A549 (cell line): ENCODE data around the gene ELANE. TPM values are rescaled to one million over a fixed set of nuclear protein-coding genes. Genes with fewer than 3 reads are reported as not detected.

Source experiments
- ATAC-seq, 2 experiments: fragments of 200-7000 bp in 1 of 2; fragments of >200 bp in 1 of 2; cut with Nextera tagmentation in 1 of 2; cut with Tn5 transposase in 1 of 2; 3 replicates each; pipeline versions ENCODE4 v1.8.0 to v1.9.1; 2018 to 2020; ENCODE audit warnings: mild to moderate bottlenecking in 1 of 2, moderate library complexity in 1 of 2
- CTCF ChIA-PET: fragments of 300-600 bp; sonication (Branson Sonifier 250); formaldehyde crosslinking; extraction: SDS; loops from one replicate; lab custom pipeline; 2021; ENCODE audit warnings: antibody characterized with exemption, inconsistent platforms; lab: Yijun Ruan, JAX
- POLR2A ChIA-PET: fragments of 350-600 bp; formaldehyde crosslinking; extraction: SDS; loops from one replicate; lab custom pipeline; 2021; ENCODE audit warnings: antibody characterized with exemption, inconsistent platforms; lab: Yijun Ruan, JAX
- DNase-seq, 2 experiments: peaks; one replicate each; pipeline versions ENCODE4 v3.0.0 to v3.0.0-alpha.2; 2011 to 2016; ENCODE audit warnings: low read depth in 1 of 2, low spot score in 1 of 2
- FAIRE-seq: peaks from 2 replicates; lab custom pipeline; 2011; peaks lifted over from hg19 to GRCh38; lab: Jason Lieb, UNC
- H3K27ac ChIP-seq, 2 experiments: fragments of >200 bp; sonication (Bioruptor Twin); formaldehyde crosslinking; 3 replicates each; pipeline ENCODE4 v1.5.1; 2016 to 2017
- H3K4me1 ChIP-seq: fragments of >200 bp; sonication (Bioruptor Twin); formaldehyde crosslinking; 3 replicates; pipeline ENCODE4 v1.6.1; 2016
- H3K4me2 ChIP-seq: fragments of >200 bp; sonication (Bioruptor Twin); formaldehyde crosslinking; 3 replicates; pipeline ENCODE4 v1.6.1; 2016
- H3K4me3 ChIP-seq: fragments of >200 bp; sonication (Bioruptor Twin); formaldehyde crosslinking; 3 replicates; pipeline ENCODE4 v1.5.1; 2016
- H3K9me3 ChIP-seq: fragments of >200 bp; sonication (Bioruptor Twin); formaldehyde crosslinking; 3 replicates; pipeline ENCODE4 v1.6.1; 2016
- CBX8 ChIP-seq: fragments of 200-600 bp; sonication (generic); IDR thresholded peaks from 2 replicates; pipeline ENCODE4 v1.6.1; 2016
- CEBPB ChIP-seq, 2 experiments: fragments of >200 bp in 1 of 2; sonication (Bioruptor Twin) in 1 of 2; formaldehyde crosslinking in 1 of 2; IDR thresholded peaks; 2 replicates each; pipeline ENCODE4 v1.6.1; 2012 to 2016
- CHD4 ChIP-seq: fragments of 200-600 bp; sonication (generic); IDR thresholded peaks from 2 replicates; pipeline ENCODE4 v1.6.1; 2016; ENCODE audit warnings: antibody characterized with exemption, mild to moderate bottlenecking, borderline replicate concordance
- EHF ChIP-seq: fragments of 250-450 bp; sonication (Bioruptor Pico); IDR thresholded peaks from 2 replicates; pipeline ENCODE4 v1.5.0; 2020; ENCODE audit warnings: mild to moderate bottlenecking
- EHMT2 ChIP-seq: fragments of 200-600 bp; sonication (generic); IDR thresholded peaks from 2 replicates; pipeline ENCODE4 v1.6.1; 2016; ENCODE audit warnings: antibody characterized with exemption, low read depth, mild to moderate bottlenecking, moderate library complexity
- ESRRA ChIP-seq: fragments of 150-350 bp; IDR thresholded peaks from 2 replicates; pipeline ENCODE4 v1.6.1; 2014; ENCODE audit warnings: mild to moderate bottlenecking, low read length, borderline replicate concordance
- FOSB ChIP-seq: fragments of 250-450 bp; sonication (Bioruptor Pico); IDR thresholded peaks from 2 replicates; pipeline ENCODE4 v1.5.0; 2020; ENCODE audit warnings: mild to moderate bottlenecking, moderate library complexity
- GATA3 ChIP-seq: IDR thresholded peaks from 2 replicates; pipeline ENCODE4 v1.6.1; 2012; ENCODE audit warnings: borderline replicate concordance
- HEYL ChIP-seq: fragments of 250-450 bp; sonication (Bioruptor Pico); IDR thresholded peaks from 2 replicates; pipeline ENCODE4 v1.8.0; 2021; ENCODE audit warnings: mild to moderate bottlenecking, moderate library complexity
- HOXA7 ChIP-seq: fragments of 250-450 bp; sonication (Bioruptor Pico); IDR thresholded peaks from 2 replicates; pipeline ENCODE4 v1.5.0; 2020; ENCODE audit warnings: mild to moderate bottlenecking, moderate library complexity
- JUN ChIP-seq, 2 experiments: fragments of >200 bp; sonication (Bioruptor Twin); formaldehyde crosslinking; IDR thresholded peaks; 2 replicates in 1 of 2; 3 replicates in 1 of 2; pipeline ENCODE4 v1.6.1; 2016 to 2017
- JUNB ChIP-seq: fragments of >200 bp; sonication (Bioruptor Twin); formaldehyde crosslinking; IDR thresholded peaks from 2 replicates; pipeline ENCODE4 v1.6.1; 2016
- KDM1A ChIP-seq: fragments of 200-600 bp; sonication (generic); IDR thresholded peaks from 2 replicates; pipeline ENCODE4 v1.6.1; 2016; ENCODE audit warnings: low read depth, mild to moderate bottlenecking
- MAFK ChIP-seq: fragments of 450-650 bp; IDR thresholded peaks from 2 replicates; pipeline ENCODE4 v1.6.1; 2014; ENCODE audit not compliant: partially characterized antibody
- MAZ ChIP-seq: fragments of 150-350 bp; IDR thresholded peaks from 2 replicates; pipeline ENCODE4 v1.6.1; 2014; ENCODE audit warnings: antibody characterized with exemption, low read depth, low read length, borderline replicate concordance
- MYC ChIP-seq: IDR thresholded peaks from 2 replicates; pipeline ENCODE4 v1.6.1; 2012; ENCODE audit warnings: mild to moderate bottlenecking, inconsistent platforms, low read length, improper control_type of control experiment, borderline replicate concordance
- NFE2L2 ChIP-seq: fragments of 150-350 bp; conservative IDR thresholded peaks from 2 replicates; pipeline ENCODE4 v1.6.1; 2014; ENCODE audit warnings: low read length
- RAD21 ChIP-seq, 2 experiments: fragments of >200 bp in 1 of 2; sonication (Bioruptor Twin) in 1 of 2; formaldehyde crosslinking in 1 of 2; IDR thresholded peaks in 1 of 2; conservative IDR thresholded peaks in 1 of 2; 2 replicates in 1 of 2; 3 replicates in 1 of 2; pipeline ENCODE4 v1.6.1; 2012 to 2018; ENCODE audit warnings: inconsistent platforms in 1 of 2
- RARB ChIP-seq: fragments of 250-450 bp; sonication (Bioruptor Pico); IDR thresholded peaks from 2 replicates; pipeline ENCODE4 v1.8.0; 2021; ENCODE audit warnings: mild to moderate bottlenecking, moderate library complexity
- RNF2 ChIP-seq: fragments of 200-600 bp; sonication (generic); IDR thresholded peaks from 2 replicates; pipeline ENCODE4 v1.6.1; 2016; ENCODE audit warnings: low read depth, mild to moderate bottlenecking, antibody characterized with exemption, moderate library complexity, borderline replicate concordance
- SREBF2 ChIP-seq: fragments of 450-650 bp; IDR thresholded peaks from 2 replicates; pipeline ENCODE4 v1.6.1; 2014; ENCODE audit warnings: mild to moderate bottlenecking, moderate library complexity
- TFCP2L1 ChIP-seq: fragments of 250-450 bp; sonication (Bioruptor Pico); IDR thresholded peaks from 2 replicates; pipeline ENCODE4 v1.5.0; 2021; ENCODE audit warnings: mild to moderate bottlenecking
- ZC3H11A ChIP-seq: fragments of 450-650 bp; IDR thresholded peaks from 2 replicates; pipeline ENCODE4 v1.6.1; 2014; ENCODE audit warnings: antibody characterized with exemption, mild to moderate bottlenecking
- WGBS: methylation state at CpG from one replicate; pipeline ENCODE4 v1.1.6; 2017; ENCODE audit errors: missing lambda C conversion rate; 5-methylcytosine and 5-hydroxymethylcytosine counted together
- polyA plus RNA-seq, 4 experiments: library from polyadenylated mRNA; depleted of rRNA in 3 of 4; stranded (reverse); fragments of >200 nt; fragmentation: RNase III in 1 of 4; extraction: RNeasy Plus Mini Kit Qiagen cat#74134 plus additional on column Dnase treatment in 1 of 4; gene quantifications; 2 replicates in 3 of 4; 3 replicates in 1 of 4; pipeline ENCODE4 v1.2.3, GENCODE V29; 2011 to 2017
- TF ChIP-seq, protein P1 (sequence below): fragments of 200-600 bp; sonication (generic); IDR thresholded peaks from 2 replicates; pipeline ENCODE4 v1.6.1; 2016; ENCODE audit warnings: antibody characterized with exemption, mild to moderate bottlenecking, moderate library complexity
- TF ChIP-seq, protein P2 (sequence below): IDR thresholded peaks from 2 replicates; pipeline ENCODE4 v1.6.1; 2012

The ELANE gene
- polyA plus RNA-seq, 2 of the 4 experiments (the other 2 are of a cell fraction): 0.15 to 0.35 TPM

DNA sequence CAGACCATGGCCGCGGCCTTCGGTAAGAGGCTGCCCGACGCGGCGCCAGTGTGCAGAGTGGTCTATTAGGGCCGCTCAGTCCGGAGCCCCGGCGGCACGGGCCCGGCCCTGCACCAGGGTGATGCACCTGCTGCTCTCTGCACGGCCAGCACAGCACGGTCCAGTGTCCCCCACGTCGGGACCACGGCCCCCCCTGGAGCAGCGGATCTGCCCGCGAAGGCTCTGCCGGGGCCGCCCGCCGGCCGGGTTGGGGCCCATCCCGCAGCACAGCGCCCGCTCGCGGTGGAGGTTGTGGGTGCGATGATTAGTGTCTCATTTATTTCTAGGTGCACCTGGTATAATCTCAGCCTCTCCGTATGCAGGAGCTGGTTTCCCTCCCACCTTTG lies 46.9 kb upstream of the ELANE start:
- TF ChIP-seq CBX8 (no peak), JUN (IDR thresholded peaks at IDR 0.05) (no peak), RAD21 (conservative IDR thresholded peaks at IDR 0.05 in 1 of 2, IDR thresholded peaks at IDR 0.05 in 1 of 2) (no peak), JUNB (no peak), TFCP2L1 (CRISPR knock-in tag) (no peak), KDM1A (no peak), CEBPB (IDR thresholded peaks at IDR 0.05) (no peak), GATA3 (no peak), ESRRA (no peak), EHMT2 (no peak), NFE2L2 (no peak), EHF (CRISPR knock-in tag) (no peak), HOXA7 (CRISPR knock-in tag) (no peak), RARB (CRISPR knock-in tag) (no peak), RNF2 (no peak)
- TF ChIP-seq, protein P1, sequence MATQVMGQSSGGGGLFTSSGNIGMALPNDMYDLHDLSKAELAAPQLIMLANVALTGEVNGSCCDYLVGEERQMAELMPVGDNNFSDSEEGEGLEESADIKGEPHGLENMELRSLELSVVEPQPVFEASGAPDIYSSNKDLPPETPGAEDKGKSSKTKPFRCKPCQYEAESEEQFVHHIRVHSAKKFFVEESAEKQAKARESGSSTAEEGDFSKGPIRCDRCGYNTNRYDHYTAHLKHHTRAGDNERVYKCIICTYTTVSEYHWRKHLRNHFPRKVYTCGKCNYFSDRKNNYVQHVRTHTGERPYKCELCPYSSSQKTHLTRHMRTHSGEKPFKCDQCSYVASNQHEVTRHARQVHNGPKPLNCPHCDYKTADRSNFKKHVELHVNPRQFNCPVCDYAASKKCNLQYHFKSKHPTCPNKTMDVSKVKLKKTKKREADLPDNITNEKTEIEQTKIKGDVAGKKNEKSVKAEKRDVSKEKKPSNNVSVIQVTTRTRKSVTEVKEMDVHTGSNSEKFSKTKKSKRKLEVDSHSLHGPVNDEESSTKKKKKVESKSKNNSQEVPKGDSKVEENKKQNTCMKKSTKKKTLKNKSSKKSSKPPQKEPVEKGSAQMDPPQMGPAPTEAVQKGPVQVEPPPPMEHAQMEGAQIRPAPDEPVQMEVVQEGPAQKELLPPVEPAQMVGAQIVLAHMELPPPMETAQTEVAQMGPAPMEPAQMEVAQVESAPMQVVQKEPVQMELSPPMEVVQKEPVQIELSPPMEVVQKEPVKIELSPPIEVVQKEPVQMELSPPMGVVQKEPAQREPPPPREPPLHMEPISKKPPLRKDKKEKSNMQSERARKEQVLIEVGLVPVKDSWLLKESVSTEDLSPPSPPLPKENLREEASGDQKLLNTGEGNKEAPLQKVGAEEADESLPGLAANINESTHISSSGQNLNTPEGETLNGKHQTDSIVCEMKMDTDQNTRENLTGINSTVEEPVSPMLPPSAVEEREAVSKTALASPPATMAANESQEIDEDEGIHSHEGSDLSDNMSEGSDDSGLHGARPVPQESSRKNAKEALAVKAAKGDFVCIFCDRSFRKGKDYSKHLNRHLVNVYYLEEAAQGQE: no peak
- WGBS: 98% methylated on average over 7 of the region's 33 CpGs
- POLR2A ChIA-PET: no interaction called here

GRCh38 chr19:805600-806550 lies 46.2 kb upstream of the ELANE start:
- H3K4me3 ChIP-seq: no peak overlapping the region
- FAIRE-seq (no peak), DNase-seq (no peak), ATAC-seq (peak in 1 of 2 experiments; percentile 3; a peak in 2 of 6 replicates)
- ChIA-PET POLR2A (no interaction called here), CTCF (no interaction called here)
- H3K4me2 ChIP-seq: no peak overlapping the region
- 91% methylated on average over 63 of the region's 93 CpGs for WGBS
- H3K4me1 ChIP-seq: peaks cover 27% of the 10 kb centered on the region
- TF ChIP-seq SREBF2 (no peak), MYC (no peak), CHD4 (no peak), MAZ (no peak), ZC3H11A (no peak), MAFK (no peak), JUN (IDR thresholded peaks at IDR 0.05) (no peak), FOSB (CRISPR knock-in tag) (no peak), HEYL (no peak)
- TF ChIP-seq, protein P2, sequence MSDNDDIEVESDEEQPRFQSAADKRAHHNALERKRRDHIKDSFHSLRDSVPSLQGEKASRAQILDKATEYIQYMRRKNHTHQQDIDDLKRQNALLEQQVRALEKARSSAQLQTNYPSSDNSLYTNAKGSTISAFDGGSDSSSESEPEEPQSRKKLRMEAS: no peak
- H3K27ac ChIP-seq: no peak overlapping the region
- H3K9me3 ChIP-seq: no peaks in the 10 kb centered on the region

More for the DNA sequence above, 46.9 kb upstream of the ELANE start:
- CTCF ChIA-PET: no interaction called here
- Histone ChIP-seq H3K4me1 (peaks cover 34% of the 10 kb centered on the region), H3K4me2 (no peak overlapping the region), H3K4me3 (no peak overlapping the region), H3K27ac (no peak overlapping the region), H3K9me3 (no peaks in the 10 kb centered on the region)
- FAIRE-seq (no peak), DNase-seq (no peak), ATAC-seq (no peak)
